Activated naive CD4-positive, alpha-beta T cell treated with anti-CD3 and anti-CD28 coated beads for 36 hours (primary cell): ENCODE results near the gene KIR3DL1. TPM values are rescaled to one million over a fixed set of nuclear protein-coding genes. Genes with fewer than 3 reads are reported as not detected.

ENCODE experiments used
- CTCF ChIA-PET: fragments of 350-600 bp; sonication (Branson Sonifier 250); formaldehyde crosslinking; loops from one replicate; lab custom pipeline; 2021; ENCODE audit warnings: antibody characterized with exemption; lab: Charles Lee
- DNase-seq: peaks from one replicate; pipeline ENCODE4 v3.0.0-alpha.2; 2020
- H3K27ac Mint-ChIP-seq: one replicate; pipeline ENCODE4 v1.8.0; 2021; ENCODE audit warnings: mild to moderate bottlenecking, mixed read lengths
- H3K27me3 Mint-ChIP-seq: one replicate; pipeline ENCODE4 v1.8.0; 2021; ENCODE audit warnings: low read depth, mixed read lengths
- H3K36me3 Mint-ChIP-seq: one replicate; pipeline ENCODE4 v1.8.0; 2021; ENCODE audit warnings: low read depth, mixed read lengths
- H3K4me1 Mint-ChIP-seq: one replicate; pipeline ENCODE4 v1.8.0; 2021; ENCODE audit warnings: low read depth, mixed read lengths
- H3K4me3 Mint-ChIP-seq: one replicate; pipeline ENCODE4 v1.8.0; 2021; ENCODE audit warnings: mild to moderate bottlenecking, moderate library complexity, mixed read lengths
- H3K9me3 Mint-ChIP-seq: one replicate; pipeline ENCODE4 v1.8.0; 2021; ENCODE audit warnings: mixed read lengths
- intact Hi-C: fragments of 100-400 bp; cut with micrococcal nuclease; formaldehyde crosslinking; loops from one replicate; pipeline ENCODE4 v1.15.1; 2023
- total RNA-seq, 2 experiments: library from RNA; stranded (reverse); gene quantifications; one replicate each; pipeline ENCODE4 v1.2.3, GENCODE V29; 2021

Gene KIR3DL1
- total RNA-seq, 2 experiments from 2014 or later, result not detected

- H3K27me3 Mint-ChIP-seq, result peaks cover 10% of the 10 kb centered on the region
- DNase-seq, result no peak
- peaks cover 3% of the 10 kb centered on the region for H3K9me3 Mint-ChIP-seq
- intact Hi-C loops, result no loop called here
- H3K27ac Mint-ChIP-seq, result no peak overlapping the region
- CTCF ChIA-PET, result no interaction called here
- no peak overlapping the region for H3K4me3 Mint-ChIP-seq
- no peaks in the 10 kb centered on the region for H3K36me3 Mint-ChIP-seq
- no peaks in the 10 kb centered on the region for H3K4me1 Mint-ChIP-seq
Measured at GRCh38 chr19:54871696-54872095, 55.4 kb downstream of the KIR3DL1 start.

- no peak for DNase-seq
- H3K4me3 Mint-ChIP-seq, result no peak within 1 kb of the TSS
- no peak within 1 kb of the TSS for H3K27ac Mint-ChIP-seq
- H3K27me3 Mint-ChIP-seq, result peaks cover 5% of the 10 kb centered on the region
- intact Hi-C loops, result no loop called here
- peaks cover 3% of the 10 kb centered on the region for H3K9me3 Mint-ChIP-seq
- H3K36me3 Mint-ChIP-seq, result no peaks in the 10 kb centered on the region
- CTCF ChIA-PET, result interaction anchor here (1.7 kb wide), 1 partner anchor 222 kb away, joined by 7 read pairs; no protein-coding TSS in a partner anchor
- H3K4me1 Mint-ChIP-seq, result no peaks in the 10 kb centered on the region
Measured at GRCh38 chr19:54873990-54874389, 57.7 kb downstream of the KIR3DL1 start, which contains the start of gene FCAR. FCAR (plus strand) TSS chr19:54874235; CDS start chr19:54874290, 55 bp downstream.

DNA sequence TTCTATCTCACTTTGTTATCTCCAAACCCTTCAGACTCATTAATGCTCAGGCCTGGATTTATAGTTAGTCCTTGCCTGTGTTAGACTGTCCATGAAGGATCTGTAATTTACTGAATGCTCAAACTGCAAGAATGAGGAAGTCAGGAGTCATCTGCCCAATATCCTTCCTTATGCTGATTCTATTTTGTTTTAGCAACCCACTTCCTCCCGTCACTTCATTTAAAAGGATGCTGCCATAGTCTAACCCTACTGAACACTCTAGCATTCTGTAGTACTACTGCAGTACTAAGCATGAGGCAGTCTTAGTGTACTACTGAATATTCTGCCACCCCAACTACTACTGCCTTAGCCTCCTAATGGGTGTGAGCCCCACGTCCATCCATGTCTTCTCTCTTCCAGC, 59.2 kb downstream of the KIR3DL1 start:
- H3K9me3 Mint-ChIP-seq, result peaks cover 3% of the 10 kb centered on the region
- H3K4me3 Mint-ChIP-seq, result no peak overlapping the region
- CTCF ChIA-PET, result no interaction called here
- H3K27me3 Mint-ChIP-seq, result peaks cover 4% of the 10 kb centered on the region
- no peaks in the 10 kb centered on the region for H3K4me1 Mint-ChIP-seq
- H3K36me3 Mint-ChIP-seq, result no peaks in the 10 kb centered on the region
- H3K27ac Mint-ChIP-seq, result no peak overlapping the region
- no peak for DNase-seq
- intact Hi-C loops, result no loop called here

- DNase-seq, result no peak
- H3K4me1 Mint-ChIP-seq, result no peaks in the 10 kb centered on the region
- H3K27ac Mint-ChIP-seq, result no peak overlapping the region
- intact Hi-C loops, result no loop called here
- no peaks in the 10 kb centered on the region for H3K9me3 Mint-ChIP-seq
- CTCF ChIA-PET, result no interaction called here
- no peak overlapping the region for H3K4me3 Mint-ChIP-seq
- H3K27me3 Mint-ChIP-seq, result peaks cover 11% of the 10 kb centered on the region
- no peaks in the 10 kb centered on the region for H3K36me3 Mint-ChIP-seq
Measured at GRCh38 chr19:54877471-54877870, 61.2 kb downstream of the KIR3DL1 start.

Other genes with a start within 250 kb of the KIR3DL1 start
- gene LILRA2, start 242.7 kb upstream of the KIR3DL1 start, total RNA-seq, result not detected
- gene LILRA1, start 222.8 kb upstream of the KIR3DL1 start, total RNA-seq, result not detected
- under 1 TPM in 1 of 2 experiments, not detected in 1; 0.36 TPM for gene LILRB1, start 186.0 kb upstream of the KIR3DL1 start, total RNA-seq
- not detected for gene LILRB4, start 153.5 kb upstream of the KIR3DL1 start, total RNA-seq
- not detected for gene KIR3DL3, start 92.0 kb upstream of the KIR3DL1 start, total RNA-seq
- gene KIR2DL3, start 78.0 kb upstream of the KIR3DL1 start, total RNA-seq, result not detected
- not detected for gene KIR2DL1, start 46.7 kb upstream of the KIR3DL1 start, total RNA-seq
- gene KIR2DL4, start 12.9 kb upstream of the KIR3DL1 start, total RNA-seq, result not detected
- not detected for gene KIR2DS4, start 16.2 kb downstream of the KIR3DL1 start, total RNA-seq
- under 1 TPM in 1 of 2 experiments, not detected in 1; 0.17 TPM for gene KIR3DL2, start 34.0 kb downstream of the KIR3DL1 start, total RNA-seq
- not detected for gene FCAR, start 57.8 kb downstream of the KIR3DL1 start, total RNA-seq
- gene NCR1, start 89.7 kb downstream of the KIR3DL1 start, total RNA-seq, result not detected
- not detected for gene NLRP7, start 131.1 kb downstream of the KIR3DL1 start, total RNA-seq
- 1 to 10 TPM; 5.5 TPM for gene NLRP2, start 149.9 kb downstream of the KIR3DL1 start, total RNA-seq
- not detected for gene GP6, start 221.8 kb downstream of the KIR3DL1 start, total RNA-seq
- 1 to 10 TPM; 8.7 to 8.9 TPM for gene RDH13, start 246.7 kb downstream of the KIR3DL1 start, total RNA-seq